H1 (cell line): Measurements from ENCODE around the gene GNRHR. TPM values are rescaled to one million over a fixed set of nuclear protein-coding genes. Genes with fewer than 3 reads are reported as not detected.

Experiments used
- CTCF ChIA-PET: fragments of 300-600 bp; sonication (Branson Sonifier 250); formaldehyde crosslinking; loops from one replicate; lab custom pipeline; 2021; ENCODE audit not compliant: partially characterized antibody; lab: Charles Lee
- POLR2A ChIA-PET: fragments of 300-600 bp; sonication (Branson Sonifier 250); formaldehyde crosslinking; loops from one replicate; lab custom pipeline; 2021; ENCODE audit warnings: inconsistent platforms; ENCODE audit not compliant: partially characterized antibody; lab: Charles Lee
- DNase-seq, 2 experiments: peaks; one replicate each; pipeline versions ENCODE4 v3.0.0 to v3.0.0-alpha.2; 2010 to 2022; ENCODE audit warnings: low spot score in 2 of 2, low read depth in 1 of 2, mixed read lengths in 1 of 2
- FAIRE-seq: peaks from 2 replicates; lab custom pipeline; 2011; peaks lifted over from hg19 to GRCh38; lab: Jason Lieb, UNC
- H2AFZ ChIP-seq: 2 replicates; pipeline ENCODE4 v1.8.1; 2012; ENCODE audit warnings: low read length, inconsistent platforms
- H2AK5ac ChIP-seq: 2 replicates; pipeline ENCODE4 v1.6.1; 2013; ENCODE audit warnings: low read depth, low read length
- H2BK120ac ChIP-seq: replicated peaks from 2 replicates; pipeline ENCODE3; 2013; ENCODE audit warnings: low read depth, low read length, inconsistent platforms
- H2BK12ac ChIP-seq: 2 replicates; pipeline ENCODE4 v1.6.1; 2013; ENCODE audit warnings: low read depth, low read length
- H2BK15ac ChIP-seq: 2 replicates; pipeline ENCODE4 v1.6.1; 2013; ENCODE audit warnings: low read length
- H2BK20ac ChIP-seq: 2 replicates; pipeline ENCODE4 v1.6.1; 2013; ENCODE audit warnings: low read length
- H2BK5ac ChIP-seq: 2 replicates; pipeline ENCODE4 v1.6.1; 2013; ENCODE audit warnings: low read depth, low read length
- H3K14ac ChIP-seq: 2 replicates; pipeline ENCODE4 v1.6.1; 2013; ENCODE audit warnings: inconsistent platforms; ENCODE audit not compliant: insufficient read length
- H3K18ac ChIP-seq: 2 replicates; pipeline ENCODE4 v1.6.1; 2013; ENCODE audit warnings: low read length; ENCODE audit errors: extremely low read depth
- H3K23ac ChIP-seq: 2 replicates; pipeline ENCODE4 v1.6.1; 2013; ENCODE audit warnings: inconsistent platforms; ENCODE audit not compliant: insufficient read length
- H3K23me2 ChIP-seq: 2 replicates; pipeline ENCODE4 v1.6.1; 2013; ENCODE audit warnings: low read depth, low read length
- H3K27ac ChIP-seq: 2 replicates; pipeline ENCODE4 v1.6.1; 2011; ENCODE audit warnings: low read depth, low read length, inconsistent platforms
- H3K27me3 ChIP-seq, 4 experiments: replicated peaks in 1 of 4; 1 replicate in 1 of 4; 2 replicates in 3 of 4; pipeline versions ENCODE4 v1.6.1 to v1.8.1; 2011 to 2013; ENCODE audit warnings: low read length in 3 of 4, mild to moderate bottlenecking in 3 of 4, inconsistent platforms in 2 of 4, mixed read lengths in 2 of 4, moderate library complexity in 1 of 4; ENCODE audit not compliant: control insufficient read depth in 3 of 4, insufficient read depth in 3 of 4; ENCODE audit errors: extremely low read depth in 1 of 4
- H3K36me3 ChIP-seq, 4 experiments: 2 replicates each; pipeline versions ENCODE4 v1.6.1 to v1.8.1; 2011 to 2013; ENCODE audit warnings: mild to moderate bottlenecking in 4 of 4, low read length in 3 of 4, moderate library complexity in 2 of 4, control low read depth in 1 of 4, inconsistent platforms in 1 of 4; ENCODE audit not compliant: insufficient read depth in 4 of 4, control insufficient read depth in 2 of 4
- H3K4ac ChIP-seq: replicated peaks from 2 replicates; pipeline ENCODE3; 2013; ENCODE audit warnings: low read length, low read depth, mixed read lengths, inconsistent platforms; ENCODE audit not compliant: insufficient read length
- H3K4me1 ChIP-seq, 4 experiments: replicated peaks in 1 of 4; 1 replicate in 1 of 4; 2 replicates in 3 of 4; pipeline versions ENCODE4 v1.6.1 to v1.8.1; 2011 to 2013; ENCODE audit warnings: low read length in 3 of 4, inconsistent platforms in 2 of 4, mixed read lengths in 1 of 4; ENCODE audit not compliant: insufficient read depth in 4 of 4, control insufficient read depth in 3 of 4
- H3K4me2 ChIP-seq, 2 experiments: 2 replicates each; pipeline versions ENCODE4 v1.6.1 to v1.8.1; 2011 to 2013; ENCODE audit warnings: low read depth in 2 of 2, low read length in 2 of 2, control low read depth in 1 of 2, inconsistent platforms in 1 of 2, mild to moderate bottlenecking in 1 of 2; ENCODE audit not compliant: insufficient read depth in 1 of 2
- H3K4me3 ChIP-seq, 4 experiments: fragments of 200-600, 300-600 bp in 1 of 4; sonication (generic), shearing (Covaris generic), sonication (Bioruptor Twin) in 1 of 4; 2 replicates each; pipeline versions ENCODE4 v1.5.1 to v1.8.1; 2011 to 2016; ENCODE audit warnings: low read length in 4 of 4, low read depth in 3 of 4, control low read depth in 2 of 4, inconsistent platforms in 2 of 4, mild to moderate bottlenecking in 2 of 4, mixed read lengths in 1 of 4, moderate library complexity in 1 of 4; ENCODE audit not compliant: insufficient read depth in 2 of 4; ENCODE audit errors: extremely low read depth in 1 of 4
- H3K56ac ChIP-seq: replicated peaks from 2 replicates; pipeline ENCODE3; 2013; ENCODE audit warnings: low read depth, mild to moderate bottlenecking, mixed read lengths, low read length, inconsistent platforms; ENCODE audit not compliant: insufficient read length
- H3K79me1 ChIP-seq: 2 replicates; pipeline ENCODE4 v1.6.1; 2013; ENCODE audit warnings: low read depth, low read length, control low read depth
- H3K79me2 ChIP-seq, 2 experiments: 2 replicates each; pipeline versions ENCODE4 v1.6.1 to v1.8.1; 2012 to 2013; ENCODE audit warnings: low read length in 2 of 2, mild to moderate bottlenecking in 2 of 2, inconsistent platforms in 1 of 2; ENCODE audit not compliant: insufficient read depth in 2 of 2, control insufficient read depth in 1 of 2
- H3K9ac ChIP-seq, 4 experiments: replicated peaks in 1 of 4; 1 replicate in 1 of 4; 2 replicates in 3 of 4; pipeline versions ENCODE4 v1.6.1 to v1.8.1; 2011 to 2013; ENCODE audit warnings: low read depth in 3 of 4, low read length in 3 of 4, control low read depth in 2 of 4, mild to moderate bottlenecking in 2 of 4, moderate library complexity in 2 of 4, inconsistent platforms in 1 of 4; ENCODE audit errors: extremely low read depth in 1 of 4
- H3K9me3 ChIP-seq, 2 experiments: 2 replicates each; pipeline versions ENCODE4 v1.6.1 to v1.8.1; 2012 to 2013; ENCODE audit warnings: mild to moderate bottlenecking in 2 of 2, moderate library complexity in 2 of 2, control low read depth in 1 of 2, inconsistent platforms in 1 of 2, low read depth in 1 of 2, low read length in 1 of 2, mixed read lengths in 1 of 2; ENCODE audit not compliant: insufficient read depth in 2 of 2
- H4K20me1 ChIP-seq, 2 experiments: replicated peaks in 1 of 2; 2 replicates each; pipeline versions ENCODE3 to v1.8.1; 2011 to 2013; ENCODE audit warnings: inconsistent platforms in 2 of 2, low read length in 2 of 2, mild to moderate bottlenecking in 1 of 2; ENCODE audit not compliant: insufficient read depth in 2 of 2, control insufficient read depth in 1 of 2
- H4K5ac ChIP-seq: 2 replicates; pipeline ENCODE4 v1.6.1; 2013; ENCODE audit warnings: low read length, low read depth, mixed read lengths, inconsistent platforms; ENCODE audit not compliant: insufficient read length
- H4K8ac ChIP-seq: 2 replicates; pipeline ENCODE4 v1.8.0; 2013; ENCODE audit warnings: mild to moderate bottlenecking, moderate library complexity, low read length, inconsistent platforms; ENCODE audit not compliant: insufficient read depth; ENCODE audit errors: extremely low read depth
- H4K91ac ChIP-seq: replicated peaks from 2 replicates; pipeline ENCODE3; 2013; ENCODE audit warnings: low read length, mixed read lengths, inconsistent platforms; ENCODE audit not compliant: insufficient read length
- EGR1 ChIP-seq: IDR thresholded peaks from 2 replicates; pipeline ENCODE4 v1.6.1; 2011; ENCODE audit warnings: low read depth, low read length, borderline replicate concordance
- PHF8 ChIP-seq: fragments of 200-600 bp; sonication (generic); conservative IDR thresholded peaks from 2 replicates; pipeline ENCODE4 v1.7.1; 2012; ENCODE audit warnings: low read depth, mild to moderate bottlenecking, inconsistent platforms, low read length, moderate library complexity
- YY1 ChIP-seq: IDR thresholded peaks from 2 replicates; pipeline ENCODE4 v1.6.1; 2011; ENCODE audit warnings: low read depth, mild to moderate bottlenecking, low read length
- WGBS, 2 experiments: shearing (Covaris generic) in 1 of 2; methylation state at CpG; one replicate each; pipeline versions ENCODE4 v1.1.6 to v1.1.7; 2013 to 2015; ENCODE audit warnings: low lambda C conversion rate in 2 of 2, mixed read lengths in 2 of 2, inconsistent platforms in 1 of 2, low coverage in 1 of 2, missing lambda C conversion rate in 1 of 2; ENCODE audit not compliant: insufficient replicate concordance in 2 of 2, insufficient coverage in 1 of 2, insufficient read length in 1 of 2; ENCODE audit errors: extremely low coverage in 1 of 2, missing lambda C conversion rate in 1 of 2; 5-methylcytosine and 5-hydroxymethylcytosine counted together
- polyA plus RNA-seq, 7 experiments: library from polyadenylated mRNA; depleted of rRNA in 3 of 7; stranded (reverse) in 5 of 7; unstranded in 2 of 7; fragments of >200 nt in 5 of 7; fragments of 200-250 nt in 2 of 7; gene quantifications; 1 replicate in 5 of 7; 2 replicates in 1 of 7; 4 replicates in 1 of 7; pipeline versions ENCODE4 v1.2.1 to v1.2.3, GENCODE V29; 2011 to 2013; ENCODE audit warnings: missing spikeins in 2 of 7, mixed read lengths in 2 of 7
- total RNA-seq: library from RNA; stranded (reverse); fragmentation: NEBNext Ultra II Directional; extraction: Animal tissue kit (Norgen Biotek cat#: 25700); gene quantifications from 2 replicates; pipeline ENCODE4 v1.2.1, GENCODE V29; 2021

The GNRHR gene
- total and polyA plus RNA-seq, 2 of the 8 experiments (the other 6 are each of a cell fraction or from before 2014, with no cell fraction given) = not detected

DNA sequence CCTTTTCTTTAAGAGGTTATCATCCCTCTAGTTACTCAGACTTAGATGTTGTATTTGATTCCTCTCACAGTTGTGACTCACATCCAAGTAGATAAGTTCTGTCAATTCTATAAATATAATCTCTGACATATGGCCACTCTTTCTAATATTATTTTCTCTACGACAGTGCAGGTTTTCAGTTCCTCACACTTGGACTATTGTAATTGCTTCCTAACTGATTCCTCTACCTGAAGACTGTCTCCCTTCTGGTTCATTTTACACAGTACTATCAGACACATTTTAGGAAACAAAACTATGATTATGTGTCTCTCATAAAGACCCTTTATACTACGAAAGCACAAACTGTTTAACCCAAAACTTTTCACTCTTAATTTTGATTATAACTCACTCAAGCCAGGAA, 31.3 kb upstream of the GNRHR start:
- DNase-seq = no peak
- no peak for TF ChIP-seq PHF8
- TF ChIP-seq EGR1 = no peak
- TF ChIP-seq YY1 = no peak
- Histone ChIP-seq H2AFZ (no peak overlapping the region), H2AK5ac (no peak overlapping the region), H3K14ac (no peak overlapping the region), H3K18ac (no peak overlapping the region), H3K4me1 (no peaks in the 10 kb centered on the region), H3K4ac (no peak overlapping the region), H4K91ac (no peak overlapping the region), H4K8ac (no peak overlapping the region), H3K79me2 (no peaks in the 10 kb centered on the region), H3K79me1 (no peaks in the 10 kb centered on the region), H4K20me1 (no peaks in the 10 kb centered on the region), H2BK15ac (no peak overlapping the region), H3K56ac (no peak overlapping the region), H3K23me2 (no peaks in the 10 kb centered on the region), H3K23ac (no peak overlapping the region), H3K27me3 (no peaks in the 10 kb centered on the region), H3K4me2 (no peak overlapping the region), H3K36me3 (no peaks in the 10 kb centered on the region), H2BK5ac (no peak overlapping the region), H3K9me3 (no peaks in the 10 kb centered on the region), H3K9ac (no peak overlapping the region), H2BK12ac (no peak overlapping the region), H2BK20ac (no peak overlapping the region), H4K5ac (no peak overlapping the region), H3K4me3 (no peak overlapping the region), H3K27ac (no peak overlapping the region), H2BK120ac (no peak overlapping the region)
- no peak for FAIRE-seq
- ChIA-PET CTCF (no interaction called here), POLR2A (no interaction called here)
- 92% methylated on average over 2 of the region's 2 CpGs; no CpG with 5 or more reads in 1 of the 2 experiments for WGBS, 2 experiments
